Activated CD4-positive, alpha-beta T cell treated with anti-CD3 and anti-CD28 coated beads, Interleukin-2, amount 50 U/mL, for 48 hours (primary cell): ENCODE results near the gene RELT.

Experiments used
- DNase-seq, 2 experiments: peaks; one replicate each; pipeline ENCODE4 v3.0.0-alpha.2; 2020

Gene RELT

DNA sequence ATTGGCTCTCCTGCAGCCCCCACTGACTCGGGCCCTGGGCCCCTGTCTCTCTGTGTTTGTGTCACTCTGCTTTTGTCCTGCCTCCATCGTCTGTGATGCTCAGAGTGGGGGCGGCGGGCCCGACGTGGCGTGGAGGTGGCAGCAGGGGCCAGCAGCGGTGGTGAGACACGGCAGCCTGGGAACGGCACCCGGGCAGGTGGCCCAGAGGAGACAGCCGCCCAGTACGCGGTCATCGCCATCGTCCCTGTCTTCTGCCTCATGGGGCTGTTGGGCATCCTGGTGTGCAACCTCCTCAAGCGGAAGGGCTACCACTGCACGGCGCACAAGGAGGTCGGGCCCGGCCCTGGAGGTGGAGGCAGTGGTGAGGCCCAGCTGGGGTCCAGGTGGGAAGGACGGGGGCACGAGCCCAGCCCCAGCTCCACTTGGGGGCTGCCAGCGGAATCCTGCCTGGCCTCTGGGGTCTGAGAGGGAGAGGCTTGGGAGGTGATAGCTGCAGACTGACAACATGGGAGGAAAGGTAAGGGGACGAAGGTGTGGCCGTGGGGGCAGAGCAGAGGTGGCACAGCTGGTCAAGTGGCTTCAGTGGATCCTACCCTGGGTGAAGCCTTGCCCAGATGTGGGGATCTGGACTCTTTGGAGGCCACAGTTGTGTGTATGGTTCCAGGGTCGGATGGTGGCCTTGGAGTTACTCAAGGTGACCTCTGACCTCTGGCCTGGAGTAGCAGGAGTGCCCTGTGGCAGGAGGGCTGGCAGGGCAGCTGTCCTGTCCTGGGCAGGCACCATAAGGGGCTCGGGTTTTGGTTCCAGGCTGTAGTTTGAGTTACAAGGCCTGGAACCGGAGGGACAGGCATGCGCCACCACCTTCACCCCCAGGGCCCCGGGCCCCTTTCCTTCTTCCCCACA is 16.2 kb downstream of the RELT start:
- DNase-seq: no peak

DNA sequence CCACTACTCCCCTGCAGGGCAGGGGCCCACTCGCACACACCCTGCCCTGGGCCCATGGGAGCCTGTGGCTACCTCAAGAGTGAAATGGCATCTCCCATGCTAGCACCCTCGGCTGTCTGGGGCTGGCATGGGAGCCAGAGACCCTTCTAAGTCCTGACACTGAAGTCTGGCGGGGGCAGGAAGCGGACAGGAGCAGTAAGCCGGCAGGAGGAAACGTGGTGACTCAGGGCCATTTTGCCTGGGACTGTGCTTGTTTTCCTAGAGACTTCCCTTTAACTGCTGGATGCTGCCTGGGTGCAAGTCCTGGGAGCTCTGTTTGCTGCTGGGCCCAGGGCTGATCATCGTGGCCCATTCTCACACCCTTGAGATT is 16.8 kb downstream of the RELT start:
- DNase-seq: no peak

DNA sequence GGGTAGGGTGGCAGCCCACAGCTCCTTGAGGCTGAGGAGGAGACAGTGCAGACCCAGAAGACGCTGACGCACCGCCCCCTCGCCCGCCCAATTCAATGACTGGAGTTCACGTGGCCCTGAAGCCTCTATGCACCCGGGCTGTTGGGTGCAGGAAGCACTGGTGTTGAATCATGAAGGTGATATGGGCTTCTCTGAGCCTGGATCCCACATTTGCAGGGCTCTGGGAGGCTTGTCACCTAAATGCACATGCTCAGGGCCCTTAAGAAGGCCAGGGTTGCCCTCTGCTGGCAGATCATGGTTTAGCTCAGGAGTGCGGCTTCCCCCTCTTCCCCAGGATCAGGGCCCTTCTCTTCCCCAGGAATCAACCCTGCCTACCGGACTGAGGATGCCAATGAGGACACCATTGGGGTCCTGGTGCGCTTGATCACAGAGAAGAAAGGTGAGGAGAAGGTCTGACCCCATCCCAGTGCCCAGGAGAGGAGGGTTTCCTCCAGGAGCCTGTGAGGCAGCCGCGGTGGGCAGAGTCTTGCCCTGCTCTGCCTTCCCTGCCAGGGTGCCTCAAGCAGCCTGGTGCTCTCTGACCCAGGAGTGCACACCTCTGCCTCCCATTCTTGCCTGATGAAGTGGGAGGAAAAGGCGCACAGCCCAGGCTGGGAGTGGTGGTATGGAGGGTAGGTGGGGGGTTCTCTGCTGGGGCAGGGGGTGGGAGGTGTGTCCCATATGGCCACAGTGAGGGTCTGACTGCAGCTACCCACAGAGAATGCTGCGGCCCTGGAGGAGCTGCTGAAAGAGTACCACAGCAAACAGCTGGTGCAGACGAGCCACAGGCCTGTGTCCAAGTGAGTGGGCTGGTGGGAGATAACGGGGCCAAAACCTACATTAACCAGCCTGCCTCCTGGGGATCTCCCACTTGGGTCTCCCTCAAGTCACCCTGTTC is 17.5 kb downstream of the RELT start:
- DNase-seq: peak; percentile 66 to 72

DNA sequence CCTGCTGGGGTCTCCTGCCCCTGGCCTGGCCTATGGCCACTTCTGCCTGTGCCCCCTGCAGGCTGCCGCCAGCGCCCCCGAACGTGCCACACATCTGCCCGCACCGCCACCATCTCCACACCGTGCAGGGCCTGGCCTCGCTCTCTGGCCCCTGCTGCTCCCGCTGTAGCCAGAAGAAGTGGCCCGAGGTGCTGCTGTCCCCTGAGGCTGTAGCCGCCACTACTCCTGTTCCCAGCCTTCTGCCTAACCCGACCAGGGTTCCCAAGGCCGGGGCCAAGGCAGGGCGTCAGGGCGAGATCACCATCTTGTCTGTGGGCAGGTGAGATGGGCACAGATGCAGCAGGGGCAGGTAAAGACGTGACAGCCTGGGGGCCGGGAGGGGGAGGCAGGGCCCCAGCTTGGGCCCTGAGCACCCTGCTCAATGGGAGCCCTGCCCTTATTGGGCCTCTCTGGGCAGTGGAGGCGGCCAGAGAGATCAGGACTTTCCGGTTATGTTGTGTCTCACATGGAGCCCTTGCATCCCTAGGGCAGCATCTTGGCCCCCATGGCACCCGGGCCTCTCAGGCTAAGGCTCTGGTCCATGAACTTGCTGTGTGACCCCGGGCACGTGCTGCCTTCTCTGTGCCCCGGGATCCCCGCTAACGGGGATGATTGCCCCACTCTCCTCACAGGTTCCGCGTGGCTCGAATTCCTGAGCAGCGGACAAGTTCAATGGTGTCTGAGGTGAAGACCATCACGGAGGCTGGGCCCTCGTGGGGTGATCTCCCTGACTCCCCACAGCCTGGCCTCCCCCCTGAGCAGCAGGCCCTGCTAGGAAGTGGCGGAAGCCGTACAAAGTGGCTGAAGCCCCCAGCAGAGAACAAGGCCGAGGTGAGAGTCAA is 18.5 kb downstream of the RELT start:
- DNase-seq: no peak

DNA sequence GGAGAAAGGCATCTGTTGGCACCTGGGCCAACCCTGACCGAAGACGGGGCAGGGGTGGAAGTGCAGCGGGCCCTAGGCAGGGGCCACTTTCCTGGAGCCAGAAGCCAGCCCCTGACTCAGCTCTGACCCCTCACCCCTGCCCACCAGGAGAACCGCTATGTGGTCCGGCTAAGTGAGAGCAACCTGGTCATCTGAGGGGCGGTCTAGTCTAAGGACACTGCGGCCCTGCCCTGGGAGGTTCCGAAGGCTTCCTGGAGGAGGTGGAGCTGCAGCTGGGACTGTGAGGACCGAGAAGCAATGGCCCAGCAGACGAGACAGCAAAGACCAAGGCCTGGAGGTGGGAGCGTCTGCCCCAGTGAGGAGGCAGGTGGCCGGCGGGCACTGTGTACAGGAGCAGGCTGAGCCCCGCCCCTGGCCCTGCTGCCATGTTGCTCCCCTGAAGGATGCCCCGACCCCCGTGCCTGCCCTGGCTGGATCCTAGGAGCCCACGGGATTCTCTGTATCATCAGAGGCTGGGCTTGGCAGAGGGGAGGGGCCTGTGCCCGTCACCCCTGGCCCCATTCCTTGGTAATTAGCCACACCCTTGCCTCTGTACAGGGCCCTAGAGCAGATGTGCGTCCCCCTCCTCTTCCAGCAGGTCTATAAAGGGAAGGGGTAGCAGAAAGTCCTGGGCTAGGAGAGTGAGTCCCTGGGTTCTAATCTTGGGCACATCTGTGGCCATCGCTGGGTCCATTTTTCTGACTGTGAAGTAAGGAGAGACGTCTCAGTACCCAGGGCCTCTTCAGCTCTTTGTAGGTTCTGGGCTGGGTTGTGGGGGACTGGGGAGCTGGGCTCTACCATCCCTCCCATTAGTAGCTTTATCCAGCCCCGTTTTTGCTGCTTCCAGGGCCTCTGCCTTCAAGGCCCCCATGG is 19.4 kb downstream of the RELT start:
- DNase-seq: no peak

DNA sequence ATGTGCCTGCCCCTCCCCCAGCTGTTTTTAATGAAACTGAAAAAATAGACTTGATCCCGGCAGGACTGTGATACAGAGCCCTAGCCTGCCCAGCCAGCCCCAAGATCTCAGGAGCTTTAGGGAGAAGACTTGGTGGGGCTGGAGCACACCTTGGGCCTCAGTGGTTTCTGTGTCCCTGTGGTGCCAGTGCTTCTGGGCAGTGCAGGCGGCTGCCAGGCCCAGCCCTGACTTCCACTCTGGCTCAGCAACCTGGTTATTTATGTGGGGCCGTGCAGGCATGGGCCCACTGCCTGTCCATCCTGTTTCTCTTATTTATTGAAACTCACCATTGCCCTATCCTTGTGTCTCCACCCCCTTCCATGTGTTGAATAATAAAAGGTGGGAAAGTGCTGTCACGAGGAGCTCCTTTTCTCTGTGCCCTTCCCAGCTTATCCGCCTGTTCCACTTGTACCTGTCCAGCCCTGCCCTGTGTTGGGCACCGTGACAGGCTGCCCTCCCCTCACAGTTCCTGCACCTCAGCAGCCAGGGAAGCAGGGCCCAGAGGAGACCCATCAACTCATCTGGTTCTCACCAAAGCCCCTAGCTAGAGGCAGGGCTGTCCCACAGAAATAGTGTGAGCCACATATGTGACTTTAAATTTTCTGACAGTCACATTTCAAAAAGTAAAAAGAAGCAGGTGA is 20.2 kb downstream of the RELT start:
- no peak for DNase-seq

DNA sequence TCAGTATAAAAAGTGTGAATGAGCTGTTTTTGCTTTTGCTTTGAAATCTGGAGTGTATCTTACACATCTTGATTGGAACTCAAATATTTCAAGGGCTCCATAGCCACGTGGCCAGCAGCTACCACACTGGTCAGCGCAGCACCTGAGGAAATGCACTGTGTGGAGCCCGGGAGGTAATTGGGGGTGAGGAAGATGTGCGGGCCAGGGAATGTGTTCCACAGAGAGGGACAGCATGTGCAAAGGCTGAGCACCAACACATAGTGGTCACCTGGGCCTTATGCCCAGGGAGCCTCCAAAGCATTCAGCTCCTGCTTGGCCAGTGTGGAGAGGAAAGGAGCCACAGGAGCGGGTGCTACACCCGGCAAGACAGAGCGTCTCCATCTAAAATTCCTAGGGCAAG is 20.8 kb downstream of the RELT start:
- DNase-seq: no peak

DNA sequence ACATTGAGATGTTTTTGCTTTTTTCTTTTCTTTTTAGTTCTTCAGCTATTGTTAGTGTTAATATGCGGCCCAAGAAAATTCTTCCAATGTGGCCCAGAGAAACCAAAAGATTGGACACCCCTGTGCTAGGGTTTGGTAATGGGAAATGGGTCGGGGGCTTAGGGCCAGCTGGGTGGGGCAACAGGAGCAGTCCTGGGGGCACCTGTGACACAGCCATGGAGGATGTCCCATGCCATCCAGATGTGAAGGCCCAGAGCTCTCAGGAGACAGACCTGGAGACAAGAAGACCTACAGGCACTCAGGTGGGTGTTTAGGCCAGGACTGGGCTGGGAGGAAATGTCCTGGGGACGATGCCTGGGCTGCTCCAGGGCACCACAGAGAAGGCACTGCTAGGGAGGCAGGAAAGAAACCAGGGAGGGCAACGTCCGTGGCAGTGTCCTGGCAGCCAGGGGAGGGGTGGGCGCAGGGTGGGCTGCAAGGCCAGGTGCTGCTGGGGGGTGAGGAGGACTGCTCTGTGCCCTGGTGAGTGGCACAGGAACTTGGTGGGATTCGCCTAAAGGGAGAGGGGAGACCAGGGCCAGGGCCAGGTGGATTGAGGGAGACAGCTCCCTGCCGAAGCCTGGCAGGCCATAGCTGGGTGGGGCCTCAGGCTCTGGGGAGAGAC is 21.4 kb downstream of the RELT start:
- no peak for DNase-seq

DNA sequence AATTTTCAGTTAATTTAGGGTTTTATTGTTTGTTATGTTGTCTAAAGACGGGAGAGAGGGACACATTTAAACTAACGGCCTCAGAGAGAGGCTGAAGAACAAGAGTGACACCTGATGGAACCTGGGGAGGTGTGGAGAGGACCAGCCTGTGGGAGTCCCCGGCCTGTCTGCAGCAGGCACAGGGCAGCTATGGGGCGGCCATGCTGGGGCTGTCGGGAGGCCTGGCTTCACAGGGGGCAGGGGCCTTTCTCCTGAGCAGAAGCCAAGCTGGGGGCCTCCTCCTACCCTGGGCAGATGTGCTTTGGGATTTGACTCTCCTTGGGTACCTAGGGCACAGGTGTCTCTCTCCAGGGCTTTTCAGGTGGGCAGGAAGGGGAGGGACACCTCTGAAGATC is 21.9 kb downstream of the RELT start:
- no peak for DNase-seq

DNA sequence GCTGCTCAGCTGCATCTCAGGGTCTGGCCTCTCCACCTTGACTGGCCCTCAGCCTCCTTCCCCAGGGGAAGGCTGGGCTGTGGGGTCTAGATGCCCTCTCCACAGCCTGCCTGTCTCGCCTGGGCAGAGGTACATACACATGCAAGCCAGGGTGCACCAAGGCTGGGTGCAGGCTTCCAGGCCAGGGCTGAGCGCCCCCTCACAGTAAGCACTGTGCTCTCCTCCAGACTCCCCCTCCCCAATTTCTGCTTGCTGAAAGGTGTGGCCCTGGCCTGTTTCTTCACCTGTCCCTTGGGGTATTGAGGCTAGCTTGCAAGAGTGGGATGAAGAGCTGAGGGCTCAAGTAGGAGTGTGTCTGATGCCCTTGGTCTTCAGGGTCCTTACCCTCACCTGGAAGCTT is 22.5 kb downstream of the RELT start:
- DNase-seq: no peak

DNA sequence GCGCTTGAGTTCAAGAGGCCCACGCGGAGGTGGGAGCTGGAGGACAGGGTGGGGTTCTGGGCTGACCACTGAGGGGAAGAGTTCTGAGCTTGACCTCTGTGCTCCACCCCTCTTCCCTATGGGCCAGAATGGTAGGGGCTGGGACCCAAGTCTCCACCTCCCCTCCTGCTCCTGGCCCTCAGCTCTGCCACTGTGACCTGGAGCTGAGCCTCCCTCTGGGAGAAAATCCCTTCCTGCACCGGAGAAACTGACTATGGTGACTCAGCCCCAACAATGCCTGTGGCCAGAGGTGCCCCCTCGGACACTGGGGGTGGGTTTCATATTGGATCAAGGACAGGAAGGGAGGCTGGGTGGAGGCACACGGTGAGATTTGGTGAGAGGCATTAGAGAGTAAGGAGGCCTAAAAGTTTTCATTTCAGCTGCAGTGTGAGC is 23.0 kb downstream of the RELT start:
- DNase-seq: no peak

DNA sequence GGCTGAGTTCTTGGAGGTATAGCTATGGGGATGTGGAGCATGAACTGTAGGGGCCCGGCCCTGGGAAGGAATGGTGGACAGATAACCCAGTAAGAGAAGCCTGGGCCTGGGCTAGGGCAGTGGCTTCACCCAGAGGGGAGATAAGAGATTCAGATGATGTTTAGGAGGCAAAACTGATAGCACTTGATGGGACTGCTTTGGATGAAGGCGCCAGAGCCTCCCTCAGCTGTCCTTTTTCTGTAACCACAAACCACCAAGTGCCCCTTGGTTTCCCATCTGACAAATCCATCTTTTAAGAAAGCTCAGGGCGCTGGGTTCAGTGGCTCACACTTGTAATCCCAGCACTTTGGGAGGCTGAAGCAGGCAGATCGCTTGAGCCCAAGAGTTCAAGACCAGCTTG is 23.4 kb downstream of the RELT start:
- no peak for DNase-seq

DNA sequence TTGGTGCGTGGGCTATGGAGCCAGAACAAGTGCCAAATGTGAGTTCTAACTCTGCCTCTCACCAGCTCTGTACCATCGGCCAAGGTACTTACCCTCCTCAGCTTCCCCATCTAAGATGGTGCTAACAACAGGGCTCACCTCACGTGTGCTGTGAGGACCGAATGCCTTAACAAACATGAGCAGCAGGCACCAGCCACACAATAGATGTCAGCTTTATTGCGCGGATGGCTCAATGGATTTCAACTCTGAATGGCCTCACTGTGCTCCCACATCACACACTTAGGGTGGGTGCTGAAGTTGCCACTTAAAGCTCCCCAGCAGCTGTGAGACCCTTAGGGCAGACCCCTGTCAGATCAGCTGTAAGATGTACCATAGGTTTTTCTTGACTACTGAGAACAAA is 24.1 kb downstream of the RELT start:
- no peak for DNase-seq

DNA sequence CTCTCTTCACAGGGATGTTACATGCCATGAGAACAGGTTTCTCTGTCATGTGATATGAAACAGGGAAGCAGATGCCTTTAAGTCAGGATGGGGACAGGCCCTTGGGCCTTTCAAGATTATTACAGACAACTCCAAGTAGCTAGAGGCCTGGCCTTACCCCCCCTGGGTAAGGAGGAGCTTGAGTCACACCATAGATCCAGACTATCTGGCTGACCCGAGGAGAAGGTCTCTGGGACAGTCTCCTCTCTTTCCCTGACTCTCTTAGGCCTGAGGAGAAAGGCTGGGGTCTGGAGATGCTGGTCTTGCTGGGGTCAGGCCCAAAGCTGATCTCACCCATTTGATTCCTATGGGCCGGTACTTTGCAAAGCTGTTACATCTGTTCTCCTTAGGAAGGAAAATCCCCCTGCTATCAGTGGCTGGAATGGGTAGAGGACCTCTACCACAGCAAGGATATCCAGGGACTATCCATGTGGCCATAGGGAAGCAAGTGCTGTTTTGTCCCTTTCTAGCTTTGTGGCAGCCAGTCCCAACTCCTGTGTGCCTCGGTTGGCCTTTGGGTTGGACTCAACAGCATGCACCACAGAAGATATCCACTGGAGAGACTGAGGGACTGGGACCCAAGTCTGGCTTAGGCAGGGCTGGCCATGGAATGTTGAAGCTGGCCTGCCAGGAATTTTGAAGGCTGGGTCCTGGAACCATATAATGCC is 25.2 kb downstream of the RELT start:
- no peak for DNase-seq

DNA sequence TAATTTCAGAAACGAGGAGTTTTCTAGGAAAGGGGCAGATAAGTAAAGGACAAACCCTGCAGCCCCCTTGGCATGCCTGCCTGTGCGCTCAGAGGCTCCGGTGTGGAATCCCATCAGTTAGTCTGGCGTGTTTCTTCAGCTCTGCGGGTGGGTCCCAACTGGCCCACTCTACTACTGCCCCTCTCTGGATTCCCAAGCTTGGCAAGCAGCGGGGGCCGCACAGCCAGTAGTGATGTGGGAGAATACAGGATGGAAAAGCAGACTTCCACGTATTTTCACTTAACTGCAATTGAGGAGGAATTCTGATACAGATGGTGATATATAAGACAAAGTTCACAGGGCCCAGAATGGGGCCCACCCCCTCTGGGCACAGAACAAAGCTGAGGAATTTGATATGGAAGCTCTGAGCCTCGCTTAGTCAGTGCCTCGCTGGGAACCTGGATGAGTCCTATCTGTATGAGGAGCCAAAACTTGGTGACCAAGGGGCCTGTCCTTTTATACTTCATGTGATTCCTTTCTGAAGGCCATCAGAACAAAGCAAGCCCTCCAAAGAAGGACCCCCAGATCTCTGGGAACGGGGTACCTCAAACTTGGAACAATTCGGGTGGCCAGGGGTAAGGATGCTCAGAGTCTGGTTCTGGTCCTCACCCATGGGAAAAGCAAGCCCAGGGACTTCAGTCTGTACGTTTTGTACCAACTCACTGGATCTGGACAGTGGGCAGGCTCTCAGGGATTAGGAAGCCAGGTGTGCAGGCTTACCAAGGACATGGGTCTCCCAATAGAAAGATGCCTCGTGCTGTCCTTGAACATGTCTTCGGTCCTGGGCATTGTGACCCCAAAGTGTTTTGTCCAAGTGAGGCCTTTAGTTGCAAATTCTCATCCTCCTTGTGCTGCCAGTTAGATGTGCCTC is 26.0 kb downstream of the RELT start:
- DNase-seq: no peak

DNA sequence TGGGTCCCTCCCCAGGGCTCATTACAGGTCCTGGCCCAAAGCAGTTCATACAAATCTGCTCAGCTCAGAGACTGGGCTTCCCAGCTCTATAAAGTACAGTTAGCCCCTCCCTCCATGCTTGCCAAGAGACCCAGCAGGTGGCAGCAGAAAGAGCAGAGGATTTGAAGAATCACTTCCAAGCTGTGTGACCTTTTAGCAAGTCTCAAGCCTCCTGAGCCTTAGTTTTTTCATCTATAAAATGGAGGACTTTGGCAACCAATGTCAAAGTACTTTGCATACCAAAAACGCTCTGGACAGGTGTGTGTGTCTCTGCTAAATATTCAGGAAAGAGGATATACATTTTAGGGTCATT is 26.6 kb downstream of the RELT start:
- peak in 1 of 2 experiments; percentile 23 for DNase-seq

DNA sequence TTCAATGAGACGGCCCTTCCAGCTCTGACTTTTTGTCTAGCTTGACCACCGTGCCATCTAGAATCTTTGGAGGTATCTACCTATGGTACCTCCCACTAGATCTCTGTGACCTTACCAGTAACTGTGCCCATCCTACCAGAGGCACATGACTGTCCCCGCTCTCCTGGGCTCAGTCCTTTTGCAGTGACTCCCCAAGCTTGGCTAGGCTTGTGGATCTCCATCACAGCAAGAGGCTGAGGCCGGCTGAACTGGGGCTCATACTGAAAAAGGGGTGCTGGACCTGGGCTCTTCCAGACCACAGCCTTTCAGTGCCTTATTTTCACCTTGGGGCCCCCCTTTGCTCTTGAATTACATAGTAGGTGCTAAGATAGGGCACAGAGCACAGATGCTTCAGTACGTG is 27.3 kb downstream of the RELT start:
- DNase-seq: no peak

DNA sequence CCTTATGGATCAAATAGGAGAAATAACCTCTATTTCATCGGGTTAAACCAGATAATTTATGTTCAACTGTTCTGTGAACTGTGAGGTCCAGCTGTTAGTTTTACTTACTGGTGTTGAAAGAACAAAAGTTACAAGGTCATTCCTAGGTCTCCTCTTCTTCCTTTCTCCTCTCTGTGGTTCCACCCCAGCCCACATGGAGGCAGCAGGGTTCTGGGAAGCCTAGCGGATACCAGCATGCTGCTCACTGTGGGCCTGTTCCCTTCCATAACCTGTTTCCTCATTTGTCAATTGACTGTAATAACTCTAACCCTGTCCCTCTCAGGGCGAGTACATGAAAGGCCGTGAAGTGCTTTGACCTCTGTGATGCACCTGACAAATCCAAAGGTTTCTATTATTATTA is 27.8 kb downstream of the RELT start:
- no peak for DNase-seq
